Spleen (tissue), 7 donors: ENCODE results near the gene IL9.

Experiments used
- POLR2A ChIP-seq, 3 donors: fragments of 450-650 bp; IDR thresholded peaks; one replicate each; pipeline ENCODE4 v1.5.1; 2017; ENCODE audit warnings: antibody characterized with exemption in 3 of 3, mild to moderate bottlenecking in 1 of 3
- POLR2AphosphoS5 ChIP-seq, 3 donors: sonication (generic); formaldehyde crosslinking; IDR thresholded peaks; one replicate each; pipeline ENCODE4 v1.5.1; 2017; ENCODE audit warnings: antibody characterized with exemption in 3 of 3
- TF ChIP-seq, protein P1 (sequence below), 11 experiments: fragments of 200-600 bp in 7 of 11; fragments of 450-650 bp in 4 of 11; sonication (generic) in 4 of 11; IDR thresholded peaks in 8 of 11; conservative IDR thresholded peaks in 3 of 11; 1 replicate in 7 of 11; 2 replicates in 4 of 11; pipeline versions ENCODE4 v1.4.0 to v1.8.0; 2016 to 2021; ENCODE audit warnings: antibody characterized with exemption in 11 of 11, inconsistent platforms in 4 of 11, mild to moderate bottlenecking in 1 of 11
- donor health status: DM: no; HTN: no; CAD: no; lungs with moderate emphysema.
- donor health status: DM: no; HTN: no; CAD: no.
- donor health status: DM: no; HTN: no; CAD: no.

DNA sequence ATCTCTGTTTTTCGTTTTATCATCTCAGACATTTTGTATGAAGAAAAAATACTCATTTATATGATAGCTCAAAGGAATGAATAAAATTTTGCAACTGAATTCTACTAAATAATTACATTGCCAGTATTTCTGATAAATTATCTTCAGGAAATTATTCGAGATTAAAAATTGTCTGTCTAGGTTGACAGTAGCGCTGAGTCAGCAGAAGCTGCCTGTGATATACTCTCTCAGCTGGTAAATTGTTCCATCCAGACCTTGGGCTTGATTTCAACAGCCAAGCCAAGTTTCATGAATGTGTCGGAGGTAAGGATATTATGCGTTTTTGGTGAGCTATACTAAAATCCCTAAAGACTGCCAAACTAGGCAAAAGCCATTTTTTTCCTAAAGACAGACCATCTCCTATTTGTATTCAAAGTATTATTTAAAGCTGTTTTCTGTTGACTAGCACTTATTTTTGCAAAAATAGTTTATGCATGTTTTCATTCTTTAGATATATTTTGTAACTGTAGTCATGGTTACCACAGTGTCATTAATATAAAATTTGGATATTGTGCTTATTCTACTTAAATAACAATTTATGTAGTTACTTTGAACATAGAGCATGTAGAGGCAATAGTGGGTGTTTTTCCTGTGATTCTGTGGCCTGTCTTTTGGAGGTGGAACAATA lies 41.7 kb upstream of the IL9 start:
- TF ChIP-seq POLR2A (IDR thresholded peaks at IDR 0.05) (no peak), POLR2AphosphoS5 (IDR thresholded peaks at IDR 0.05) (no peak)
- TF ChIP-seq, protein P1, sequence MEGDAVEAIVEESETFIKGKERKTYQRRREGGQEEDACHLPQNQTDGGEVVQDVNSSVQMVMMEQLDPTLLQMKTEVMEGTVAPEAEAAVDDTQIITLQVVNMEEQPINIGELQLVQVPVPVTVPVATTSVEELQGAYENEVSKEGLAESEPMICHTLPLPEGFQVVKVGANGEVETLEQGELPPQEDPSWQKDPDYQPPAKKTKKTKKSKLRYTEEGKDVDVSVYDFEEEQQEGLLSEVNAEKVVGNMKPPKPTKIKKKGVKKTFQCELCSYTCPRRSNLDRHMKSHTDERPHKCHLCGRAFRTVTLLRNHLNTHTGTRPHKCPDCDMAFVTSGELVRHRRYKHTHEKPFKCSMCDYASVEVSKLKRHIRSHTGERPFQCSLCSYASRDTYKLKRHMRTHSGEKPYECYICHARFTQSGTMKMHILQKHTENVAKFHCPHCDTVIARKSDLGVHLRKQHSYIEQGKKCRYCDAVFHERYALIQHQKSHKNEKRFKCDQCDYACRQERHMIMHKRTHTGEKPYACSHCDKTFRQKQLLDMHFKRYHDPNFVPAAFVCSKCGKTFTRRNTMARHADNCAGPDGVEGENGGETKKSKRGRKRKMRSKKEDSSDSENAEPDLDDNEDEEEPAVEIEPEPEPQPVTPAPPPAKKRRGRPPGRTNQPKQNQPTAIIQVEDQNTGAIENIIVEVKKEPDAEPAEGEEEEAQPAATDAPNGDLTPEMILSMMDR (IDR thresholded peaks at IDR 0.05 in 8 of 11, conservative IDR thresholded peaks at IDR 0.05 in 3 of 11) = no peak
